GM23338 (cell line): ENCODE data around the gene APBA1. TPM values are rescaled to one million over a fixed set of nuclear protein-coding genes. Genes with fewer than 3 reads are reported as not detected.
A peak's percentile ranks its signal among the peaks of the same experiment; 100 is the strongest.

Experiments
- ATAC-seq: fragments of 200-7000 bp; cut with Tn5 transposase; 3 replicates; pipeline ENCODE4 v1.9.1; 2020
- DNase-seq: peaks from one replicate; pipeline ENCODE4 v3.0.0-alpha.2; 2015; ENCODE audit warnings: low spot score
- H2AFZ ChIP-seq: fragments of 200-600 bp; sonication (generic); 2 replicates; pipeline ENCODE4 v1.8.0; 2016; ENCODE audit warnings: antibody characterized with exemption, mild to moderate bottlenecking, moderate library complexity
- H3F3A ChIP-seq: fragments of 200-600 bp; sonication (generic); replicated peaks from 2 replicates; pipeline ENCODE4 v1.8.0; 2017; ENCODE audit warnings: antibody characterized with exemption, mixed run types, low read depth
- H3K27ac ChIP-seq: fragments of 200-600 bp; sonication (generic); 2 replicates; pipeline ENCODE4 v1.6.1; 2016; ENCODE audit warnings: low read depth
- H3K27me3 ChIP-seq: fragments of 200-600 bp; sonication (generic); 2 replicates; pipeline ENCODE4 v1.8.0; 2016; ENCODE audit warnings: mild to moderate bottlenecking, mixed run types, moderate library complexity; ENCODE audit not compliant: insufficient read depth
- H3K36me3 ChIP-seq: fragments of 200-600 bp; sonication (generic); 2 replicates; pipeline ENCODE4 v1.8.0; 2016; ENCODE audit warnings: mild to moderate bottlenecking; ENCODE audit not compliant: insufficient read depth
- H3K4me1 ChIP-seq: fragments of 200-600 bp; sonication (generic); 2 replicates; pipeline ENCODE4 v1.8.0; 2016; ENCODE audit warnings: mild to moderate bottlenecking, moderate library complexity; ENCODE audit not compliant: insufficient read depth
- H3K4me2 ChIP-seq: fragments of 200-600 bp; sonication (generic); 2 replicates; pipeline ENCODE4 v1.7.1; 2017; ENCODE audit warnings: mixed run types
- H3K4me3 ChIP-seq: fragments of 200-600 bp; sonication (generic); 2 replicates; pipeline ENCODE4 v1.6.1; 2016; ENCODE audit warnings: mixed run types
- H3K79me2 ChIP-seq: fragments of 200-600 bp; sonication (generic); replicated peaks from 2 replicates; pipeline ENCODE4 v1.8.0; 2017; ENCODE audit warnings: mild to moderate bottlenecking; ENCODE audit not compliant: insufficient read depth
- H3K9me2 ChIP-seq: fragments of 200-600 bp; sonication (generic); 2 replicates; pipeline ENCODE4 v1.8.0; 2017; ENCODE audit not compliant: insufficient read depth
- H4K20me1 ChIP-seq: fragments of 200-600 bp; sonication (generic); replicated peaks from 2 replicates; pipeline ENCODE4 v1.8.0; 2017; ENCODE audit warnings: mild to moderate bottlenecking; ENCODE audit not compliant: insufficient read depth
- H3K27ac Mint-ChIP-seq: 2 replicates; pipeline ENCODE4 v1.8.0; 2020; ENCODE audit warnings: inconsistent platforms, mild to moderate bottlenecking, moderate library complexity, mixed read lengths
- H3K27me3 Mint-ChIP-seq: 3 replicates; pipeline ENCODE4 v1.8.0; 2022; ENCODE audit warnings: low read depth, mild to moderate bottlenecking, moderate library complexity, mixed read lengths, inconsistent platforms; ENCODE audit not compliant: insufficient read depth, poor library complexity
- H3K36me3 Mint-ChIP-seq: 3 replicates; pipeline ENCODE4 v1.8.0; 2021; ENCODE audit warnings: low read depth, mild to moderate bottlenecking, inconsistent platforms, moderate library complexity, mixed read lengths
- H3K4me1 Mint-ChIP-seq: 3 replicates; pipeline ENCODE4 v1.8.0; 2020; ENCODE audit warnings: mild to moderate bottlenecking, inconsistent platforms, mixed read lengths
- H3K4me3 Mint-ChIP-seq: 3 replicates; pipeline ENCODE4 v1.8.0; 2021; ENCODE audit warnings: moderate library complexity, mild to moderate bottlenecking, inconsistent platforms, mixed read lengths
- H3K9me3 Mint-ChIP-seq: 3 replicates; pipeline ENCODE4 v1.8.0; 2020; ENCODE audit warnings: moderate library complexity, mild to moderate bottlenecking, inconsistent platforms, mixed read lengths
- EZH2 ChIP-seq: fragments of 200-600 bp; sonication (generic); IDR thresholded peaks from one replicate; pipeline ENCODE4 v1.8.0; 2017; ENCODE audit warnings: antibody characterized with exemption, mild to moderate bottlenecking, low read depth; ENCODE audit not compliant: unreplicated experiment
- JUNB ChIP-seq: IDR thresholded peaks from one replicate; pipeline ENCODE4 v1.6.1; 2016; ENCODE audit warnings: antibody characterized with exemption; ENCODE audit not compliant: unreplicated experiment
- ZNF331 ChIP-seq: fragments of 250-450 bp; sonication (Bioruptor Pico); IDR thresholded peaks from 2 replicates; pipeline ENCODE4 v1.5.0; 2020; ENCODE audit warnings: low read depth, mild to moderate bottlenecking, moderate library complexity
- polyA plus RNA-seq: library from polyadenylated mRNA; unstranded; fragments of >200 nt; fragmentation: Nextera tagmentation; extraction: Ambion mirVana; gene quantifications from 2 replicates; pipeline ENCODE4 v1.2.1, GENCODE V29; 2016
- total RNA-seq: library from RNA; depleted of rRNA; stranded (reverse); fragments of >200 nt; shearing (Covaris generic); gene quantifications from 2 replicates; pipeline ENCODE4 v1.2.3, GENCODE V29; 2014
- TF ChIP-seq, protein P1 (sequence below): fragments of 250-450 bp; sonication (Bioruptor Pico); IDR thresholded peaks from 2 replicates; pipeline ENCODE4 v1.5.0; 2020; ENCODE audit warnings: mild to moderate bottlenecking, moderate library complexity
- TF ChIP-seq, protein P2 (sequence below): IDR thresholded peaks from 2 replicates; pipeline ENCODE4 v1.6.1; 2016; ENCODE audit warnings: antibody characterized with exemption
- TF ChIP-seq, protein P3 (sequence below), 2 experiments: fragments of 200-600 bp in 1 of 2; sonication (generic) in 1 of 2; conservative IDR thresholded peaks; 2 replicates each; pipeline versions ENCODE4 v1.5.1 to v1.6.1; 2016 to 2017; ENCODE audit warnings: antibody characterized with exemption in 2 of 2, low read depth in 2 of 2, mild to moderate bottlenecking in 2 of 2, moderate library complexity in 1 of 2

Gene APBA1
- total and polyA plus RNA-seq, 2 experiments from 2014 or later: 0.26 to 1.0 TPM

DNA sequence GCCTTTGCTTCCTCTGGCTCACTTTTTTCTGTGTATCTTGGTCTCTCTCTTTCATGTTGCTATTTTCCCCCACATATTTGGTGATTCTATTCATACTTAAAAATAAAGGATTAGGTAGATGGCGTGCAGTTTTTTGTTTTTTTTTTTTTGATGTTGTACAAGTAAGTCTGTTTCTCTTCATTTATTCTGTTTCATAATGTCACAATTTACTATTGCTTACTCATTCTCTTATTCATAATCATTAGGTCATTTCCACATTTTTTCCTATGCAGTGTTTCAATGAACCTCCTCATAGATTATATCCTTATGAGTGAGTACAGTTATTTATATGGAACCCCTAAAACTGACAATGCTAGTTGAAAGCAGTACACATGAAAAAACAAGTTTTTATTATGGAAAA, 136.3 kb downstream of the APBA1 start (continued):
- TF ChIP-seq, protein P1, sequence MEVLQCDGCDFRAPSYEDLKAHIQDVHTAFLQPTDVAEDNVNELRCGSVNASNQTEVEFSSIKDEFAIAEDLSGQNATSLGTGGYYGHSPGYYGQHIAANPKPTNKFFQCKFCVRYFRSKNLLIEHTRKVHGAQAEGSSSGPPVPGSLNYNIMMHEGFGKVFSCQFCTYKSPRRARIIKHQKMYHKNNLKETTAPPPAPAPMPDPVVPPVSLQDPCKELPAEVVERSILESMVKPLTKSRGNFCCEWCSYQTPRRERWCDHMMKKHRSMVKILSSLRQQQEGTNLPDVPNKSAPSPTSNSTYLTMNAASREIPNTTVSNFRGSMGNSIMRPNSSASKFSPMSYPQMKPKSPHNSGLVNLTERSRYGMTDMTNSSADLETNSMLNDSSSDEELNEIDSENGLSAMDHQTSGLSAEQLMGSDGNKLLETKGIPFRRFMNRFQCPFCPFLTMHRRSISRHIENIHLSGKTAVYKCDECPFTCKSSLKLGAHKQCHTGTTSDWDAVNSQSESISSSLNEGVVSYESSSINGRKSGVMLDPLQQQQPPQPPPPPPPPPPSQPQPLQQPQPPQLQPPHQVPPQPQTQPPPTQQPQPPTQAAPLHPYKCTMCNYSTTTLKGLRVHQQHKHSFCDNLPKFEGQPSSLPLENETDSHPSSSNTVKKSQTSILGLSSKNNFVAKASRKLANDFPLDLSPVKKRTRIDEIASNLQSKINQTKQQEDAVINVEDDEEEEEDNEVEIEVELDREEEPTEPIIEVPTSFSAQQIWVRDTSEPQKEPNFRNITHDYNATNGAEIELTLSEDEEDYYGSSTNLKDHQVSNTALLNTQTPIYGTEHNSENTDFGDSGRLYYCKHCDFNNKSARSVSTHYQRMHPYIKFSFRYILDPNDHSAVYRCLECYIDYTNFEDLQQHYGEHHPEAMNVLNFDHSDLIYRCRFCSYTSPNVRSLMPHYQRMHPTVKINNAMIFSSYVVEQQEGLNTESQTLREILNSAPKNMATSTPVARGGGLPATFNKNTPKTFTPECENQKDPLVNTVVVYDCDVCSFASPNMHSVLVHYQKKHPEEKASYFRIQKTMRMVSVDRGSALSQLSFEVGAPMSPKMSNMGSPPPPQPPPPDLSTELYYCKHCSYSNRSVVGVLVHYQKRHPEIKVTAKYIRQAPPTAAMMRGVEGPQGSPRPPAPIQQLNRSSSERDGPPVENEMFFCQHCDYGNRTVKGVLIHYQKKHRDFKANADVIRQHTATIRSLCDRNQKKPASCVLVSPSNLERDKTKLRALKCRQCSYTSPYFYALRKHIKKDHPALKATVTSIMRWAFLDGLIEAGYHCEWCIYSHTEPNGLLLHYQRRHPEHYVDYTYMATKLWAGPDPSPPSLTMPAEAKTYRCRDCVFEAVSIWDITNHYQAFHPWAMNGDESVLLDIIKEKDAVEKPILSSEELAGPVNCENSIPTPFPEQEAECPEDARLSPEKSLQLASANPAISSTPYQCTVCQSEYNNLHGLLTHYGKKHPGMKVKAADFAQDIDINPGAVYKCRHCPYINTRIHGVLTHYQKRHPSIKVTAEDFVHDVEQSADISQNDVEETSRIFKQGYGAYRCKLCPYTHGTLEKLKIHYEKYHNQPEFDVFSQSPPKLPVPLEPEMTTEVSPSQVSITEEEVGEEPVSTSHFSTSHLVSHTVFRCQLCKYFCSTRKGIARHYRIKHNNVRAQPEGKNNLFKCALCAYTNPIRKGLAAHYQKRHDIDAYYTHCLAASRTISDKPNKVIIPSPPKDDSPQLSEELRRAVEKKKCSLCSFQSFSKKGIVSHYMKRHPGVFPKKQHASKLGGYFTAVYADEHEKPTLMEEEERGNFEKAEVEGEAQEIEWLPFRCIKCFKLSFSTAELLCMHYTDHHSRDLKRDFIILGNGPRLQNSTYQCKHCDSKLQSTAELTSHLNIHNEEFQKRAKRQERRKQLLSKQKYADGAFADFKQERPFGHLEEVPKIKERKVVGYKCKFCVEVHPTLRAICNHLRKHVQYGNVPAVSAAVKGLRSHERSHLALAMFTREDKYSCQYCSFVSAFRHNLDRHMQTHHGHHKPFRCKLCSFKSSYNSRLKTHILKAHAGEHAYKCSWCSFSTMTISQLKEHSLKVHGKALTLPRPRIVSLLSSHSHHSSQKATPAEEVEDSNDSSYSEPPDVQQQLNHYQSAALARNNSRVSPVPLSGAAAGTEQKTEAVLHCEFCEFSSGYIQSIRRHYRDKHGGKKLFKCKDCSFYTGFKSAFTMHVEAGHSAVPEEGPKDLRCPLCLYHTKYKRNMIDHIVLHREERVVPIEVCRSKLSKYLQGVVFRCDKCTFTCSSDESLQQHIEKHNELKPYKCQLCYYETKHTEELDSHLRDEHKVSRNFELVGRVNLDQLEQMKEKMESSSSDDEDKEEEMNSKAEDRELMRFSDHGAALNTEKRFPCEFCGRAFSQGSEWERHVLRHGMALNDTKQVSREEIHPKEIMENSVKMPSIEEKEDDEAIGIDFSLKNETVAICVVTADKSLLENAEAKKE (CRISPR knock-in tag): no peak
- no peak for TF ChIP-seq EZH2

DNA sequence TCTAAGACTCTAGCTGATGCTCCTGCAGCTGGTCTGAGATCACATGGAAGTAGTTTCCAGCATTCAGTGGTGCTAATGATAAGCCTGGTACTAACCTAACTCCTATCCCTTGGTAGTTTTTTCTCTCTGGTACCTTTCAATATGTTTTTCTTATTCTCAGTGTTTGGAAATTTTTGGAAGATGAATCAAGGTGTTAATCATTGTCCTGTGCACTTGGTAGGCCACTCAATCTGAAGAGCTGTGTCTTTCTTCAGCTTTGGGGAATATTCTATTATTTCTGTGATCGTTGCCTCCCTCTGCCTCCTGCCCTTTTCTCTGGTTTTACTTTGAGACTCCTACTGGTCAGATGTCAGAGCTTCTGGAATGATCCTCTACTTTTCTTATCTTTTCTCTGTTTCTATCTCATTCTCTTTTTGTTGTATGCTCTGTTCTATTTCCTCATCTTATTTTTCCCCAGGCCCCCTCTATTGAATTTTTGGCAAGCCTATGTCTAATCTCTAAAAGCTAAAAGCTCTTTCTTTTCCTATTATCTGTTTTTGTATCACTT, 136.8 kb downstream of the APBA1 start:
- Histone ChIP-seq H3K4me1 (no peaks in the 10 kb centered on the region), H3K9me2 (no peaks in the 10 kb centered on the region), H3K4me3 (no peak overlapping the region), H3K79me2 (no peaks in the 10 kb centered on the region), H3F3A (no peaks in the 10 kb centered on the region), H3K27ac (no peak overlapping the region), H3K36me3 (no peaks in the 10 kb centered on the region), H3K4me2 (no peak overlapping the region), H4K20me1 (no peaks in the 10 kb centered on the region), H2AFZ (no peak overlapping the region), H3K27me3 (no peaks in the 10 kb centered on the region)
- Mint-ChIP-seq H3K27ac (no peak overlapping the region), H3K36me3 (no peaks in the 10 kb centered on the region), H3K4me3 (no peak overlapping the region), H3K27me3 (no peaks in the 10 kb centered on the region), H3K4me1 (peaks cover 4% of the 10 kb centered on the region; the same call in 1 of the 3 replicates), H3K9me3 (no peaks in the 10 kb centered on the region)
- ATAC-seq: no peak
- DNase-seq: peak; percentile 15
- TF ChIP-seq, protein P2, sequence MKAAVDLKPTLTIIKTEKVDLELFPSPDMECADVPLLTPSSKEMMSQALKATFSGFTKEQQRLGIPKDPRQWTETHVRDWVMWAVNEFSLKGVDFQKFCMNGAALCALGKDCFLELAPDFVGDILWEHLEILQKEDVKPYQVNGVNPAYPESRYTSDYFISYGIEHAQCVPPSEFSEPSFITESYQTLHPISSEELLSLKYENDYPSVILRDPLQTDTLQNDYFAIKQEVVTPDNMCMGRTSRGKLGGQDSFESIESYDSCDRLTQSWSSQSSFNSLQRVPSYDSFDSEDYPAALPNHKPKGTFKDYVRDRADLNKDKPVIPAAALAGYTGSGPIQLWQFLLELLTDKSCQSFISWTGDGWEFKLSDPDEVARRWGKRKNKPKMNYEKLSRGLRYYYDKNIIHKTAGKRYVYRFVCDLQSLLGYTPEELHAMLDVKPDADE: no peak
- TF ChIP-seq JUNB (no peak), ZNF331 (CRISPR knock-in tag) (no peak)
- TF ChIP-seq, protein P3, sequence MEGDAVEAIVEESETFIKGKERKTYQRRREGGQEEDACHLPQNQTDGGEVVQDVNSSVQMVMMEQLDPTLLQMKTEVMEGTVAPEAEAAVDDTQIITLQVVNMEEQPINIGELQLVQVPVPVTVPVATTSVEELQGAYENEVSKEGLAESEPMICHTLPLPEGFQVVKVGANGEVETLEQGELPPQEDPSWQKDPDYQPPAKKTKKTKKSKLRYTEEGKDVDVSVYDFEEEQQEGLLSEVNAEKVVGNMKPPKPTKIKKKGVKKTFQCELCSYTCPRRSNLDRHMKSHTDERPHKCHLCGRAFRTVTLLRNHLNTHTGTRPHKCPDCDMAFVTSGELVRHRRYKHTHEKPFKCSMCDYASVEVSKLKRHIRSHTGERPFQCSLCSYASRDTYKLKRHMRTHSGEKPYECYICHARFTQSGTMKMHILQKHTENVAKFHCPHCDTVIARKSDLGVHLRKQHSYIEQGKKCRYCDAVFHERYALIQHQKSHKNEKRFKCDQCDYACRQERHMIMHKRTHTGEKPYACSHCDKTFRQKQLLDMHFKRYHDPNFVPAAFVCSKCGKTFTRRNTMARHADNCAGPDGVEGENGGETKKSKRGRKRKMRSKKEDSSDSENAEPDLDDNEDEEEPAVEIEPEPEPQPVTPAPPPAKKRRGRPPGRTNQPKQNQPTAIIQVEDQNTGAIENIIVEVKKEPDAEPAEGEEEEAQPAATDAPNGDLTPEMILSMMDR (conservative IDR thresholded peaks at IDR 0.05; ENCODE audit: low read depth in 2 of 2): peak in 1 of 2 experiments; percentile 24; a peak in 3 of 4 replicates
